ENCODE results near the gene LARGE1.

DNA sequence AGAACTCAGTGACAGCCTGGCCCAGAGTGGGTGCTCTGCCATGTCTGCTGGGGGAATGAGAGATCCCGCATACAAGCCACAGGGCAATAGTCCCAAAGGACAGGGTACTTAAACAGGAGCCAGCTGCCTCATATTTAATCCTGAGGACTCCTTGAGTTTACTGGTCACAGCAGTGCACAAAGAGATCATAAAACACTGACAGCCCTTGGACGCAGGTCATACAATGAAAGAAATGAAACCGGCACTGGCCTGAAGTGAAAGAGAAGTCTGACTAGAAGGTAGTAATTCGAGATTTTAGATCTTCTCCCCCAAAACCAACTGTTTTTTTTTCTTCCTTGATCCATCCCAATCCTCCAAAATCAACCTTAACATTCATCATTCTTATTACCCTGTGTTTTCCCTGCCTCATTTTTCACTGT is 562.3 kb downstream of the LARGE1 start:
- TF ChIP-seq YY1 (IDR thresholded peaks at IDR 0.05; ENCODE audit: low read depth, low read length) (no peak), SAP30 (IDR thresholded peaks at IDR 0.05; ENCODE audit: insufficient read depth, insufficient replicate concordance, low read length) (no peak), ATF2 (IDR thresholded peaks at IDR 0.05; ENCODE audit: low read length) (no peak), ZNF274 (IDR thresholded peaks at IDR 0.05; ENCODE audit: borderline replicate concordance, extremely low read depth, low read length) (no peak), MAX (IDR thresholded peaks at IDR 0.05) (no peak), EP300 (IDR thresholded peaks at IDR 0.05; ENCODE audit: borderline replicate concordance in 1 of 2, low read depth in 2 of 2, low read length in 2 of 2) (no peak), RFX5 (IDR thresholded peaks at IDR 0.05; ENCODE audit: borderline replicate concordance, low read depth, low read length) (no peak), TAF1 (IDR thresholded peaks at IDR 0.05; ENCODE audit: low read depth, low read length) (no peak), SP1 (IDR thresholded peaks at IDR 0.05; ENCODE audit: low read depth, low read length) (no peak), GABPA (IDR thresholded peaks at IDR 0.05; ENCODE audit: borderline replicate concordance, insufficient read depth, low read length) (no peak)
- TF ChIP-seq, protein P1, sequence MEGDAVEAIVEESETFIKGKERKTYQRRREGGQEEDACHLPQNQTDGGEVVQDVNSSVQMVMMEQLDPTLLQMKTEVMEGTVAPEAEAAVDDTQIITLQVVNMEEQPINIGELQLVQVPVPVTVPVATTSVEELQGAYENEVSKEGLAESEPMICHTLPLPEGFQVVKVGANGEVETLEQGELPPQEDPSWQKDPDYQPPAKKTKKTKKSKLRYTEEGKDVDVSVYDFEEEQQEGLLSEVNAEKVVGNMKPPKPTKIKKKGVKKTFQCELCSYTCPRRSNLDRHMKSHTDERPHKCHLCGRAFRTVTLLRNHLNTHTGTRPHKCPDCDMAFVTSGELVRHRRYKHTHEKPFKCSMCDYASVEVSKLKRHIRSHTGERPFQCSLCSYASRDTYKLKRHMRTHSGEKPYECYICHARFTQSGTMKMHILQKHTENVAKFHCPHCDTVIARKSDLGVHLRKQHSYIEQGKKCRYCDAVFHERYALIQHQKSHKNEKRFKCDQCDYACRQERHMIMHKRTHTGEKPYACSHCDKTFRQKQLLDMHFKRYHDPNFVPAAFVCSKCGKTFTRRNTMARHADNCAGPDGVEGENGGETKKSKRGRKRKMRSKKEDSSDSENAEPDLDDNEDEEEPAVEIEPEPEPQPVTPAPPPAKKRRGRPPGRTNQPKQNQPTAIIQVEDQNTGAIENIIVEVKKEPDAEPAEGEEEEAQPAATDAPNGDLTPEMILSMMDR (IDR thresholded peaks at IDR 0.05; ENCODE audit: control extremely low read depth in 1 of 3, insufficient read depth in 1 of 3, low read depth in 1 of 3, low read length in 3 of 3): no peak
- TF ChIP-seq, protein P2, sequence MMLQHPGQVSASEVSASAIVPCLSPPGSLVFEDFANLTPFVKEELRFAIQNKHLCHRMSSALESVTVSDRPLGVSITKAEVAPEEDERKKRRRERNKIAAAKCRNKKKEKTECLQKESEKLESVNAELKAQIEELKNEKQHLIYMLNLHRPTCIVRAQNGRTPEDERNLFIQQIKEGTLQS (IDR thresholded peaks at IDR 0.05; ENCODE audit: insufficient read depth, low read depth, low read length): no peak
